H1 (cell line): ENCODE results near the gene ABCB10. TPM values are rescaled to one million over a fixed set of nuclear protein-coding genes. Genes with fewer than 3 reads are reported as not detected.

Experiments
- BRCA1 ChIP-seq: IDR thresholded peaks from 2 replicates; pipeline ENCODE4 v1.6.1; 2012; ENCODE audit warnings: low read depth, low read length, improper control_type of control experiment
- CTCF ChIP-seq, 3 experiments: IDR thresholded peaks; 1 replicate in 2 of 3; 2 replicates in 1 of 3; pipeline versions ENCODE4 v1.5.1 to v1.6.1; 2011; ENCODE audit warnings: low read length in 3 of 3, mild to moderate bottlenecking in 3 of 3, inconsistent platforms in 2 of 3, low read depth in 1 of 3, moderate library complexity in 1 of 3; ENCODE audit not compliant: insufficient read depth in 1 of 3; ENCODE audit errors: control extremely low read depth in 1 of 3
- KDM4A ChIP-seq: IDR thresholded peaks from one replicate; pipeline ENCODE4 v1.7.1; 2012; ENCODE audit warnings: low read depth, mild to moderate bottlenecking, moderate library complexity, low read length, inconsistent platforms; ENCODE audit not compliant: severe bottlenecking
- polyA plus RNA-seq, 7 experiments: library from polyadenylated mRNA; depleted of rRNA in 3 of 7; stranded (reverse) in 5 of 7; unstranded in 2 of 7; fragments of >200 nt in 5 of 7; fragments of 200-250 nt in 2 of 7; gene quantifications; 1 replicate in 5 of 7; 2 replicates in 1 of 7; 4 replicates in 1 of 7; pipeline versions ENCODE4 v1.2.1 to v1.2.3, GENCODE V29; 2011 to 2013; ENCODE audit warnings: missing spikeins in 2 of 7, mixed read lengths in 2 of 7
- total RNA-seq: library from RNA; stranded (reverse); fragmentation: NEBNext Ultra II Directional; extraction: Animal tissue kit (Norgen Biotek cat#: 25700); gene quantifications from 2 replicates; pipeline ENCODE4 v1.2.1, GENCODE V29; 2021
- TF ChIP-seq, protein P1 (sequence below): fragments of 300-600 bp; sonication (generic); IDR thresholded peaks from 2 replicates; pipeline ENCODE4 v1.7.1; 2012; ENCODE audit warnings: low read length, moderate library complexity, mild to moderate bottlenecking, inconsistent platforms; ENCODE audit not compliant: insufficient replicate concordance
- TF ChIP-seq, protein P2 (sequence below): IDR thresholded peaks from 2 replicates; pipeline ENCODE4 v1.6.1; 2012; ENCODE audit warnings: low read length, inconsistent platforms

Gene ABCB10
- total and polyA plus RNA-seq, 2 of the 8 experiments (the other 6 are each of a cell fraction or from before 2014, with no cell fraction given) = 3.6 to 11.9 TPM

GRCh38 chr1:229470406-229471043 lies 88.0 kb downstream of the ABCB10 start (continued):
- no peak for TF ChIP-seq CTCF (IDR thresholded peaks at IDR 0.05; ENCODE audit: control extremely low read depth in 1 of 3, insufficient read depth in 1 of 3, low read depth in 1 of 3, low read length in 3 of 3)
- TF ChIP-seq KDM4A = no peak
- no peak for TF ChIP-seq BRCA1
- TF ChIP-seq, protein P1, sequence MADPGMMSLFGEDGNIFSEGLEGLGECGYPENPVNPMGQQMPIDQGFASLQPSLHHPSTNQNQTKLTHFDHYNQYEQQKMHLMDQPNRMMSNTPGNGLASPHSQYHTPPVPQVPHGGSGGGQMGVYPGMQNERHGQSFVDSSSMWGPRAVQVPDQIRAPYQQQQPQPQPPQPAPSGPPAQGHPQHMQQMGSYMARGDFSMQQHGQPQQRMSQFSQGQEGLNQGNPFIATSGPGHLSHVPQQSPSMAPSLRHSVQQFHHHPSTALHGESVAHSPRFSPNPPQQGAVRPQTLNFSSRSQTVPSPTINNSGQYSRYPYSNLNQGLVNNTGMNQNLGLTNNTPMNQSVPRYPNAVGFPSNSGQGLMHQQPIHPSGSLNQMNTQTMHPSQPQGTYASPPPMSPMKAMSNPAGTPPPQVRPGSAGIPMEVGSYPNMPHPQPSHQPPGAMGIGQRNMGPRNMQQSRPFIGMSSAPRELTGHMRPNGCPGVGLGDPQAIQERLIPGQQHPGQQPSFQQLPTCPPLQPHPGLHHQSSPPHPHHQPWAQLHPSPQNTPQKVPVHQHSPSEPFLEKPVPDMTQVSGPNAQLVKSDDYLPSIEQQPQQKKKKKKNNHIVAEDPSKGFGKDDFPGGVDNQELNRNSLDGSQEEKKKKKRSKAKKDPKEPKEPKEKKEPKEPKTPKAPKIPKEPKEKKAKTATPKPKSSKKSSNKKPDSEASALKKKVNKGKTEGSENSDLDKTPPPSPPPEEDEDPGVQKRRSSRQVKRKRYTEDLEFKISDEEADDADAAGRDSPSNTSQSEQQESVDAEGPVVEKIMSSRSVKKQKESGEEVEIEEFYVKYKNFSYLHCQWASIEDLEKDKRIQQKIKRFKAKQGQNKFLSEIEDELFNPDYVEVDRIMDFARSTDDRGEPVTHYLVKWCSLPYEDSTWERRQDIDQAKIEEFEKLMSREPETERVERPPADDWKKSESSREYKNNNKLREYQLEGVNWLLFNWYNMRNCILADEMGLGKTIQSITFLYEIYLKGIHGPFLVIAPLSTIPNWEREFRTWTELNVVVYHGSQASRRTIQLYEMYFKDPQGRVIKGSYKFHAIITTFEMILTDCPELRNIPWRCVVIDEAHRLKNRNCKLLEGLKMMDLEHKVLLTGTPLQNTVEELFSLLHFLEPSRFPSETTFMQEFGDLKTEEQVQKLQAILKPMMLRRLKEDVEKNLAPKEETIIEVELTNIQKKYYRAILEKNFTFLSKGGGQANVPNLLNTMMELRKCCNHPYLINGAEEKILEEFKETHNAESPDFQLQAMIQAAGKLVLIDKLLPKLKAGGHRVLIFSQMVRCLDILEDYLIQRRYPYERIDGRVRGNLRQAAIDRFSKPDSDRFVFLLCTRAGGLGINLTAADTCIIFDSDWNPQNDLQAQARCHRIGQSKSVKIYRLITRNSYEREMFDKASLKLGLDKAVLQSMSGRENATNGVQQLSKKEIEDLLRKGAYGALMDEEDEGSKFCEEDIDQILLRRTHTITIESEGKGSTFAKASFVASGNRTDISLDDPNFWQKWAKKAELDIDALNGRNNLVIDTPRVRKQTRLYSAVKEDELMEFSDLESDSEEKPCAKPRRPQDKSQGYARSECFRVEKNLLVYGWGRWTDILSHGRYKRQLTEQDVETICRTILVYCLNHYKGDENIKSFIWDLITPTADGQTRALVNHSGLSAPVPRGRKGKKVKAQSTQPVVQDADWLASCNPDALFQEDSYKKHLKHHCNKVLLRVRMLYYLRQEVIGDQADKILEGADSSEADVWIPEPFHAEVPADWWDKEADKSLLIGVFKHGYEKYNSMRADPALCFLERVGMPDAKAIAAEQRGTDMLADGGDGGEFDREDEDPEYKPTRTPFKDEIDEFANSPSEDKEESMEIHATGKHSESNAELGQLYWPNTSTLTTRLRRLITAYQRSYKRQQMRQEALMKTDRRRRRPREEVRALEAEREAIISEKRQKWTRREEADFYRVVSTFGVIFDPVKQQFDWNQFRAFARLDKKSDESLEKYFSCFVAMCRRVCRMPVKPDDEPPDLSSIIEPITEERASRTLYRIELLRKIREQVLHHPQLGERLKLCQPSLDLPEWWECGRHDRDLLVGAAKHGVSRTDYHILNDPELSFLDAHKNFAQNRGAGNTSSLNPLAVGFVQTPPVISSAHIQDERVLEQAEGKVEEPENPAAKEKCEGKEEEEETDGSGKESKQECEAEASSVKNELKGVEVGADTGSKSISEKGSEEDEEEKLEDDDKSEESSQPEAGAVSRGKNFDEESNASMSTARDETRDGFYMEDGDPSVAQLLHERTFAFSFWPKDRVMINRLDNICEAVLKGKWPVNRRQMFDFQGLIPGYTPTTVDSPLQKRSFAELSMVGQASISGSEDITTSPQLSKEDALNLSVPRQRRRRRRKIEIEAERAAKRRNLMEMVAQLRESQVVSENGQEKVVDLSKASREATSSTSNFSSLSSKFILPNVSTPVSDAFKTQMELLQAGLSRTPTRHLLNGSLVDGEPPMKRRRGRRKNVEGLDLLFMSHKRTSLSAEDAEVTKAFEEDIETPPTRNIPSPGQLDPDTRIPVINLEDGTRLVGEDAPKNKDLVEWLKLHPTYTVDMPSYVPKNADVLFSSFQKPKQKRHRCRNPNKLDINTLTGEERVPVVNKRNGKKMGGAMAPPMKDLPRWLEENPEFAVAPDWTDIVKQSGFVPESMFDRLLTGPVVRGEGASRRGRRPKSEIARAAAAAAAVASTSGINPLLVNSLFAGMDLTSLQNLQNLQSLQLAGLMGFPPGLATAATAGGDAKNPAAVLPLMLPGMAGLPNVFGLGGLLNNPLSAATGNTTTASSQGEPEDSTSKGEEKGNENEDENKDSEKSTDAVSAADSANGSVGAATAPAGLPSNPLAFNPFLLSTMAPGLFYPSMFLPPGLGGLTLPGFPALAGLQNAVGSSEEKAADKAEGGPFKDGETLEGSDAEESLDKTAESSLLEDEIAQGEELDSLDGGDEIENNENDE = no peak
- TF ChIP-seq, protein P2, sequence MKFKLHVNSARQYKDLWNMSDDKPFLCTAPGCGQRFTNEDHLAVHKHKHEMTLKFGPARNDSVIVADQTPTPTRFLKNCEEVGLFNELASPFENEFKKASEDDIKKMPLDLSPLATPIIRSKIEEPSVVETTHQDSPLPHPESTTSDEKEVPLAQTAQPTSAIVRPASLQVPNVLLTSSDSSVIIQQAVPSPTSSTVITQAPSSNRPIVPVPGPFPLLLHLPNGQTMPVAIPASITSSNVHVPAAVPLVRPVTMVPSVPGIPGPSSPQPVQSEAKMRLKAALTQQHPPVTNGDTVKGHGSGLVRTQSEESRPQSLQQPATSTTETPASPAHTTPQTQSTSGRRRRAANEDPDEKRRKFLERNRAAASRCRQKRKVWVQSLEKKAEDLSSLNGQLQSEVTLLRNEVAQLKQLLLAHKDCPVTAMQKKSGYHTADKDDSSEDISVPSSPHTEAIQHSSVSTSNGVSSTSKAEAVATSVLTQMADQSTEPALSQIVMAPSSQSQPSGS = no peak
